NB4 (cell line): ENCODE measurements around the gene COLEC11.

Experiments
- POLR2A ChIP-seq: IDR thresholded peaks from 2 replicates; pipeline ENCODE4 v1.6.1; 2011; ENCODE audit warnings: mild to moderate bottlenecking; ENCODE audit not compliant: insufficient read length; ENCODE audit errors: extremely low read depth
- TF ChIP-seq, protein P1 (sequence below): IDR thresholded peaks from one replicate; pipeline ENCODE4 v1.5.1; 2012; ENCODE audit warnings: low read depth, low read length
- TF ChIP-seq, protein P2 (sequence below): IDR thresholded peaks from 2 replicates; pipeline ENCODE4 v1.6.1; 2011; ENCODE audit warnings: low read depth, low read length

DNA sequence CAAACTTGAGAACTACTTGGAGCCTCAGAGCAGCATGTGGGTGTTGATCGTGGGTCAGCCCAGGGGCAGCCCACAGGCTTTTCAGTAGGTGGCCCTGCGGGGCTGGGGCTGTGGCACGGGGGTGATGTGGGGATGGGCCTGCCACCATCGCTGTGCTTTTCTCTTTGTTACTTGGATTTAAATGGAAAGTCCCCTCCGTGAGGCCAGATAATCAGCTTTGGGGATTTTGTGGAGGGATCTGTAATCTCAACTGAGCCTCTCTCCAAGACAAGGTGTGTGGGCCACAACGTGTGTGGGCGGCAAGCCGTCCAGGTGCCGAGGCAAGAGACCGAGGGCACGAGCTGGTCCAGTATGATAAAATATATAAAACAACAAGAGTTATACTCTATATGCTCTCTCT lies 16.7 kb downstream of the COLEC11 start:
- TF ChIP-seq, protein P1, sequence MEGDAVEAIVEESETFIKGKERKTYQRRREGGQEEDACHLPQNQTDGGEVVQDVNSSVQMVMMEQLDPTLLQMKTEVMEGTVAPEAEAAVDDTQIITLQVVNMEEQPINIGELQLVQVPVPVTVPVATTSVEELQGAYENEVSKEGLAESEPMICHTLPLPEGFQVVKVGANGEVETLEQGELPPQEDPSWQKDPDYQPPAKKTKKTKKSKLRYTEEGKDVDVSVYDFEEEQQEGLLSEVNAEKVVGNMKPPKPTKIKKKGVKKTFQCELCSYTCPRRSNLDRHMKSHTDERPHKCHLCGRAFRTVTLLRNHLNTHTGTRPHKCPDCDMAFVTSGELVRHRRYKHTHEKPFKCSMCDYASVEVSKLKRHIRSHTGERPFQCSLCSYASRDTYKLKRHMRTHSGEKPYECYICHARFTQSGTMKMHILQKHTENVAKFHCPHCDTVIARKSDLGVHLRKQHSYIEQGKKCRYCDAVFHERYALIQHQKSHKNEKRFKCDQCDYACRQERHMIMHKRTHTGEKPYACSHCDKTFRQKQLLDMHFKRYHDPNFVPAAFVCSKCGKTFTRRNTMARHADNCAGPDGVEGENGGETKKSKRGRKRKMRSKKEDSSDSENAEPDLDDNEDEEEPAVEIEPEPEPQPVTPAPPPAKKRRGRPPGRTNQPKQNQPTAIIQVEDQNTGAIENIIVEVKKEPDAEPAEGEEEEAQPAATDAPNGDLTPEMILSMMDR: no peak
- TF ChIP-seq POLR2A: no peak
- TF ChIP-seq, protein P2, sequence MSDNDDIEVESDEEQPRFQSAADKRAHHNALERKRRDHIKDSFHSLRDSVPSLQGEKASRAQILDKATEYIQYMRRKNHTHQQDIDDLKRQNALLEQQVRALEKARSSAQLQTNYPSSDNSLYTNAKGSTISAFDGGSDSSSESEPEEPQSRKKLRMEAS: no peak
